Panc1 (cell line): ENCODE data around the gene SIRPA. TPM values are rescaled to one million over a fixed set of nuclear protein-coding genes. Genes with fewer than 3 reads are reported as not detected.

Source experiments
- ATAC-seq: fragments of 200-7000 bp; cut with Tn5 transposase; 2 replicates; pipeline ENCODE4 v1.9.1; 2020; ENCODE audit warnings: mild to moderate bottlenecking, moderate library complexity
- BruUV-seq: library from RNA; stranded (reverse); fragments of 400-500 nt; replicated peaks from 2 replicates; lab custom pipeline; 2021; lab: Mats Ljungman, UMichigan
- CTCF ChIA-PET: fragments of 300-600 bp; sonication (Branson Sonifier 250); formaldehyde crosslinking; loops from one replicate; lab custom pipeline; 2022; ENCODE audit warnings: antibody characterized with exemption; lab: Charles Lee
- POLR2A ChIA-PET: fragments of 300-600 bp; sonication (Branson Sonifier 250); formaldehyde crosslinking; loops from one replicate; lab custom pipeline; 2022; ENCODE audit warnings: antibody characterized with exemption; lab: Charles Lee
- DNase-seq: peaks from one replicate; pipeline ENCODE4 v3.0.0-alpha.2; 2010; ENCODE audit warnings: low read depth, low spot score
- H3K27ac ChIP-seq: 2 replicates; pipeline ENCODE4 v1.5.1; 2011; ENCODE audit warnings: mild to moderate bottlenecking, low read length, inconsistent platforms
- H3K27me3 ChIP-seq: fragments of 200-500 bp; sonication (Bioruptor generic); 2 replicates; pipeline ENCODE4 v1.6.0; 2014; ENCODE audit warnings: low read length, inconsistent platforms; ENCODE audit not compliant: control insufficient read depth, insufficient read depth
- H3K36me3 ChIP-seq: fragments of 200-500 bp; sonication (Bioruptor generic); 2 replicates; pipeline ENCODE4 v1.5.1; 2014; ENCODE audit warnings: inconsistent platforms, mild to moderate bottlenecking, low read length, moderate library complexity; ENCODE audit not compliant: control insufficient read depth, insufficient read depth
- H3K4me1 ChIP-seq: 2 replicates; pipeline ENCODE4 v1.5.1; 2011; ENCODE audit warnings: inconsistent platforms, mild to moderate bottlenecking, low read length, moderate library complexity; ENCODE audit not compliant: control insufficient read depth, insufficient read depth
- H3K4me3 ChIP-seq, 2 experiments: 2 replicates each; pipeline ENCODE4 v1.5.1; 2011 to 2012; ENCODE audit warnings: low read depth in 2 of 2, low read length in 2 of 2, mild to moderate bottlenecking in 2 of 2, inconsistent platforms in 1 of 2, moderate library complexity in 1 of 2
- H3K9me3 ChIP-seq: fragments of 200-500 bp; sonication (Bioruptor generic); 2 replicates; pipeline ENCODE4 v1.5.1; 2014; ENCODE audit warnings: low read depth, mild to moderate bottlenecking, inconsistent platforms, low read length, moderate library complexity; ENCODE audit not compliant: control insufficient read depth, insufficient read depth
- POLR2AphosphoS5 ChIP-seq: IDR thresholded peaks from 2 replicates; pipeline ENCODE4 v1.6.1; 2012; ENCODE audit warnings: mild to moderate bottlenecking, low read depth, low read length, moderate library complexity
- SIN3A ChIP-seq: IDR thresholded peaks from 2 replicates; pipeline ENCODE4 v1.6.1; 2012; ENCODE audit warnings: low read depth, mild to moderate bottlenecking, low read length, moderate library complexity, borderline replicate concordance; ENCODE audit not compliant: insufficient read depth
- TCF7L2 ChIP-seq: IDR thresholded peaks from 2 replicates; pipeline ENCODE4 v1.6.1; 2011; ENCODE audit warnings: mild to moderate bottlenecking, low read depth, low read length, inconsistent platforms
- in situ Hi-C: cut with HindIII; loops from 2 replicates; pipeline ENCODE4 v1.10.0; 2016; ENCODE audit warnings: low sequenced_read_pairs, low pct_unique_long_range_greater_than_20kb
- intact Hi-C: fragments of 100-400 bp; cut with micrococcal nuclease; formaldehyde crosslinking; loops from one replicate; pipeline ENCODE4 v1.10.0; 2022; ENCODE audit not compliant: unreplicated experiment
- total RNA-seq: library from RNA; stranded (reverse); gene quantifications from one replicate; pipeline ENCODE4 v1.2.1, GENCODE V29; 2021; ENCODE audit not compliant: unreplicated experiment
- TF ChIP-seq, protein P1 (sequence below): fragments of 450-650 bp; IDR thresholded peaks from 2 replicates; pipeline ENCODE4 v1.5.1; 2017; ENCODE audit warnings: mild to moderate bottlenecking
- TF ChIP-seq, protein P2 (sequence below), 2 experiments: IDR thresholded peaks; 2 replicates each; pipeline ENCODE4 v1.6.1; 2011 to 2012; ENCODE audit warnings: low read depth in 2 of 2, control low read depth in 1 of 2, low read length in 1 of 2, mild to moderate bottlenecking in 1 of 2, moderate library complexity in 1 of 2; ENCODE audit not compliant: insufficient read depth in 1 of 2

SIRPA gene
- total RNA-seq, 1 experiment from 2014 or later, result 2.4 TPM

GRCh38 chr20:1965520-1966351, 70.5 kb downstream of the SIRPA start:
- ChIA-PET CTCF (interaction anchor here (0.6 to 1.2 kb wide), 5 partner anchors 128 to 209 kb away, joined by 3 read pairs; no protein-coding TSS in a partner anchor), POLR2A (no interaction called here)
- intact Hi-C loops, result loop anchor here (5.0 to 10.0 kb wide), 2 partner anchors 127 to 489 kb away; no protein-coding TSS in a partner anchor
- no peaks in the 10 kb centered on the region for H3K4me1 ChIP-seq
- H3K4me3 ChIP-seq, result no peak overlapping the region; a peak in 1 of 4 replicates
- in situ Hi-C loops, result no loop called here
- no peaks in the 10 kb centered on the region for H3K36me3 ChIP-seq
- H3K27ac ChIP-seq, result no peak overlapping the region
- peak; percentile 18 for DNase-seq
- BruUV-seq, result no TSS peak
- peak; percentile 94 for ATAC-seq
- H3K27me3 ChIP-seq, result peaks cover 16% of the 10 kb centered on the region
- TF ChIP-seq, protein P1, sequence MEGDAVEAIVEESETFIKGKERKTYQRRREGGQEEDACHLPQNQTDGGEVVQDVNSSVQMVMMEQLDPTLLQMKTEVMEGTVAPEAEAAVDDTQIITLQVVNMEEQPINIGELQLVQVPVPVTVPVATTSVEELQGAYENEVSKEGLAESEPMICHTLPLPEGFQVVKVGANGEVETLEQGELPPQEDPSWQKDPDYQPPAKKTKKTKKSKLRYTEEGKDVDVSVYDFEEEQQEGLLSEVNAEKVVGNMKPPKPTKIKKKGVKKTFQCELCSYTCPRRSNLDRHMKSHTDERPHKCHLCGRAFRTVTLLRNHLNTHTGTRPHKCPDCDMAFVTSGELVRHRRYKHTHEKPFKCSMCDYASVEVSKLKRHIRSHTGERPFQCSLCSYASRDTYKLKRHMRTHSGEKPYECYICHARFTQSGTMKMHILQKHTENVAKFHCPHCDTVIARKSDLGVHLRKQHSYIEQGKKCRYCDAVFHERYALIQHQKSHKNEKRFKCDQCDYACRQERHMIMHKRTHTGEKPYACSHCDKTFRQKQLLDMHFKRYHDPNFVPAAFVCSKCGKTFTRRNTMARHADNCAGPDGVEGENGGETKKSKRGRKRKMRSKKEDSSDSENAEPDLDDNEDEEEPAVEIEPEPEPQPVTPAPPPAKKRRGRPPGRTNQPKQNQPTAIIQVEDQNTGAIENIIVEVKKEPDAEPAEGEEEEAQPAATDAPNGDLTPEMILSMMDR, result peak; percentile 97
- no peak for TF ChIP-seq SIN3A
- H3K9me3 ChIP-seq, result no peaks in the 10 kb centered on the region

GRCh38 chr20:1968964-1969363, 73.8 kb downstream of the SIRPA start:
- intact Hi-C loops, result loop anchor here (5.0 to 10.0 kb wide), 2 partner anchors 123 to 486 kb away; no protein-coding TSS in a partner anchor

More at GRCh38 chr20:1968964-1969363, 73.8 kb downstream of the SIRPA start:
- H3K9me3 ChIP-seq, result no peaks in the 10 kb centered on the region
- peaks cover 17% of the 10 kb centered on the region for H3K27me3 ChIP-seq
- DNase-seq (no peak), ATAC-seq (no peak)
- in situ Hi-C loops, result no loop called here
- no peak overlapping the region for H3K4me3 ChIP-seq
- BruUV-seq, result no TSS peak
- POLR2A ChIA-PET, result no interaction called here
- TF ChIP-seq SIN3A (no peak), POLR2AphosphoS5 (no peak), TCF7L2 (no peak)
- TF ChIP-seq, protein P2, sequence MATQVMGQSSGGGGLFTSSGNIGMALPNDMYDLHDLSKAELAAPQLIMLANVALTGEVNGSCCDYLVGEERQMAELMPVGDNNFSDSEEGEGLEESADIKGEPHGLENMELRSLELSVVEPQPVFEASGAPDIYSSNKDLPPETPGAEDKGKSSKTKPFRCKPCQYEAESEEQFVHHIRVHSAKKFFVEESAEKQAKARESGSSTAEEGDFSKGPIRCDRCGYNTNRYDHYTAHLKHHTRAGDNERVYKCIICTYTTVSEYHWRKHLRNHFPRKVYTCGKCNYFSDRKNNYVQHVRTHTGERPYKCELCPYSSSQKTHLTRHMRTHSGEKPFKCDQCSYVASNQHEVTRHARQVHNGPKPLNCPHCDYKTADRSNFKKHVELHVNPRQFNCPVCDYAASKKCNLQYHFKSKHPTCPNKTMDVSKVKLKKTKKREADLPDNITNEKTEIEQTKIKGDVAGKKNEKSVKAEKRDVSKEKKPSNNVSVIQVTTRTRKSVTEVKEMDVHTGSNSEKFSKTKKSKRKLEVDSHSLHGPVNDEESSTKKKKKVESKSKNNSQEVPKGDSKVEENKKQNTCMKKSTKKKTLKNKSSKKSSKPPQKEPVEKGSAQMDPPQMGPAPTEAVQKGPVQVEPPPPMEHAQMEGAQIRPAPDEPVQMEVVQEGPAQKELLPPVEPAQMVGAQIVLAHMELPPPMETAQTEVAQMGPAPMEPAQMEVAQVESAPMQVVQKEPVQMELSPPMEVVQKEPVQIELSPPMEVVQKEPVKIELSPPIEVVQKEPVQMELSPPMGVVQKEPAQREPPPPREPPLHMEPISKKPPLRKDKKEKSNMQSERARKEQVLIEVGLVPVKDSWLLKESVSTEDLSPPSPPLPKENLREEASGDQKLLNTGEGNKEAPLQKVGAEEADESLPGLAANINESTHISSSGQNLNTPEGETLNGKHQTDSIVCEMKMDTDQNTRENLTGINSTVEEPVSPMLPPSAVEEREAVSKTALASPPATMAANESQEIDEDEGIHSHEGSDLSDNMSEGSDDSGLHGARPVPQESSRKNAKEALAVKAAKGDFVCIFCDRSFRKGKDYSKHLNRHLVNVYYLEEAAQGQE (IDR thresholded peaks at IDR 0.05; ENCODE audit: insufficient read depth in 1 of 2, low read depth in 2 of 2, low read length in 1 of 2), result no peak
- TF ChIP-seq, protein P1, result no peak
- H3K36me3 ChIP-seq, result no peaks in the 10 kb centered on the region
- no peak overlapping the region for H3K27ac ChIP-seq
- CTCF ChIA-PET, result interaction anchor here (0.6 to 0.8 kb wide), 4 partner anchors 43 to 433 kb away, joined by 3 to 12 read pairs (median 6); no protein-coding TSS in a partner anchor
- no peaks in the 10 kb centered on the region for H3K4me1 ChIP-seq
